Measurements from ENCODE around the gene MORF4L1. TPM values are rescaled to one million over a fixed set of nuclear protein-coding genes. Genes with fewer than 3 reads are reported as not detected.

MORF4L1 gene, protein sequence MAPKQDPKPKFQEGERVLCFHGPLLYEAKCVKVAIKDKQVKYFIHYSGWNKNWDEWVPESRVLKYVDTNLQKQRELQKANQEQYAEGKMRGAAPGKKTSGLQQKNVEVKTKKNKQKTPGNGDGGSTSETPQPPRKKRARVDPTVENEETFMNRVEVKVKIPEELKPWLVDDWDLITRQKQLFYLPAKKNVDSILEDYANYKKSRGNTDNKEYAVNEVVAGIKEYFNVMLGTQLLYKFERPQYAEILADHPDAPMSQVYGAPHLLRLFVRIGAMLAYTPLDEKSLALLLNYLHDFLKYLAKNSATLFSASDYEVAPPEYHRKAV
- 238 and 360 TPM in 2 replicates for total RNA-seq

GRCh38 chr15:78872155-78872971, at the start of gene MORF4L1:
Gene MORF4L1 (plus strand): TSS chr15:78872890. CDS start chr15:78873018, 128 bp downstream.

DNA sequence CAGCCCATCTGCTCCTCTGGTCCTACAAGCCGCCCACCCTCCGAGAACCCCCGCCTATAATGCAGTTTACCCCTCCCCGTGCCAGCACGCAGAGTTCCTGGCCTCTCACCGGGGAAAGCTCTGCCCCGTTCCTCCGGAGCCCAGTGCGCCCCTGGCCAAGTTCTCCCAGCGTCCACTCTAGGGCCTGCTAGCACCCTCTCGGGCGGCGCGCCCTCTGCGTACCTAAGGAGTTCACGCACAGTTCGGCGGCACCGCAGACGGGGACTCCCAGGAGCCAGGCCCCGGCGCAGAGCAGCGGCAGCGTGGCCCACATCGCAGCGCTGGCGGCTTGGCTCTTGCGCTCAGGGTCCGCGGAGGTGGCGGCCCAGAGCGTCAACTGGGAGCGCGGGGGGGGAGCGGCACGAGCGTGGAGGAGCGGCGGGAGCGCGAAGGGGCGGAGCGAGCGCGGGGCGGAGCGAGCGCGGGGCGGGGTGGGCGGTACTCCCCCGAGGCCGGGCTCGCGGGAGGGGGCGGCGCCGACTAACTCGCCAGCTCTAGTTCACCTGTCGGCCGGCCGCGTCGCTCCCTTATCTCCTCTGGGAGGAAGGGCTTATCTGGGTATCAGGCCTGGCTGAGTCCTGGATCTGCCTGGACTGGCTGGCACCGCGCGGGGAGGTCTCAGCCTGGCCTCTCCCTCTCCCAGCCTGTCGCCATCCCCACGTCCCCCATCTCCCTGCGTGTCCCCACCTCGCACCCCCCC, 72.1 kb downstream of the MORF4L1 start, which contains the start of gene CTSH:
TSS of gene CTSH (minus strand) at position 378 of the 739 bp plus-strand sequence. CDS start at position 313, 65 bp downstream.

Other genes starting within 250 kb of the MORF4L1 start
- gene CHRNB4, start 231.7 kb upstream of the MORF4L1 start, total RNA-seq, result not detected in 2 replicates
- gene ADAMTS7, start 61.4 kb upstream of the MORF4L1 start, total RNA-seq, result 18.8 and 35.3 TPM in 2 replicates
- 2.8 and 9.8 TPM in 2 replicates for gene CTSH, start 72.2 kb downstream of the MORF4L1 start, total RNA-seq
- gene RASGRF1, start 217.9 kb downstream of the MORF4L1 start, total RNA-seq, result not detected in 2 replicates

All from smooth muscle cell of the pulmonary artery (primary cell).